Sigmoid colon (tissue), 4 donors: Measurements from ENCODE around the gene IFI27L1.

Experiments used
- EP300 ChIP-seq, 4 donors: sonication (generic); formaldehyde crosslinking; IDR thresholded peaks; one replicate each; pipeline ENCODE4 v1.6.1; 2017; ENCODE audit warnings: antibody characterized with exemption in 4 of 4
- POLR2A ChIP-seq, 2 donors: fragments of 450-650 bp; IDR thresholded peaks; one replicate each; pipeline ENCODE4 v1.6.1; 2016; ENCODE audit warnings: antibody characterized with exemption in 2 of 2, mild to moderate bottlenecking in 2 of 2, moderate library complexity in 2 of 2
- TF ChIP-seq, protein P1 (sequence below), 4 experiments: fragments of 450-650 bp in 3 of 4; fragments of 200-600 bp in 1 of 4; IDR thresholded peaks; one replicate each; pipeline ENCODE4 v1.5.1; 2016 to 2019; ENCODE audit warnings: antibody characterized with exemption in 4 of 4, mild to moderate bottlenecking in 3 of 4, moderate library complexity in 2 of 4

DNA sequence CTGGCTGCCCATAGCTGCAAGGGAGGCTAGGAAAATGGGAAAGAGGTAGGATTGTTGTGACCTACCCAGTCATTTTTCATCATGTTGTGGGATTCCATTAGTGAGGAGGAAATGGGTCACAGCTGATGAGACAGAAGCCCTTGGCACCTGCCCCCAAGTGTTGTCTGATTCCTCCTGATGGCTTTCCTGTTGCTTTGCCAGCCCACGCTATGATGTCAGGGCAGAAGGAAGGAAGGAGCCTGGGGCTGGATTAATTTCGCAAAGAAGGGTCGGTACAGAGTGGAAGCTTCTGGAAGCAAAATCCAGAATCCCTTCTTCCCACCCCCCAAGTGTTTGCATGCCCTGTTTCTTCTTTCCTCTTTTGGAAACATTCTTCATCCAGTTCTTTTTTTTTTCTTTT lies 46.2 kb upstream of the IFI27L1 start:
- TF ChIP-seq, protein P1, sequence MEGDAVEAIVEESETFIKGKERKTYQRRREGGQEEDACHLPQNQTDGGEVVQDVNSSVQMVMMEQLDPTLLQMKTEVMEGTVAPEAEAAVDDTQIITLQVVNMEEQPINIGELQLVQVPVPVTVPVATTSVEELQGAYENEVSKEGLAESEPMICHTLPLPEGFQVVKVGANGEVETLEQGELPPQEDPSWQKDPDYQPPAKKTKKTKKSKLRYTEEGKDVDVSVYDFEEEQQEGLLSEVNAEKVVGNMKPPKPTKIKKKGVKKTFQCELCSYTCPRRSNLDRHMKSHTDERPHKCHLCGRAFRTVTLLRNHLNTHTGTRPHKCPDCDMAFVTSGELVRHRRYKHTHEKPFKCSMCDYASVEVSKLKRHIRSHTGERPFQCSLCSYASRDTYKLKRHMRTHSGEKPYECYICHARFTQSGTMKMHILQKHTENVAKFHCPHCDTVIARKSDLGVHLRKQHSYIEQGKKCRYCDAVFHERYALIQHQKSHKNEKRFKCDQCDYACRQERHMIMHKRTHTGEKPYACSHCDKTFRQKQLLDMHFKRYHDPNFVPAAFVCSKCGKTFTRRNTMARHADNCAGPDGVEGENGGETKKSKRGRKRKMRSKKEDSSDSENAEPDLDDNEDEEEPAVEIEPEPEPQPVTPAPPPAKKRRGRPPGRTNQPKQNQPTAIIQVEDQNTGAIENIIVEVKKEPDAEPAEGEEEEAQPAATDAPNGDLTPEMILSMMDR (IDR thresholded peaks at IDR 0.05), result no peak
- TF ChIP-seq POLR2A (IDR thresholded peaks at IDR 0.05) (no peak), EP300 (IDR thresholded peaks at IDR 0.05) (no peak)
